GM18508 (cell line): ENCODE data around the gene GOLGA8A.
"Not testable (repeated sequence)": the region's sequence is repeated elsewhere in the genome, so short reads cannot be mapped to it uniquely, and the experiment has no call there.

ENCODE experiments used
- ATAC-seq: cut with Tn5 transposase; IDR thresholded peaks from one replicate; pipeline ENCODE4 v1.9.1; 2021; ENCODE audit warnings: moderate number of reproducible peaks; ENCODE audit not compliant: insufficient read depth, unreplicated experiment

Gene GOLGA8A

GRCh38 chr15:34418435-34418834 is 19.2 kb downstream of the GOLGA8A start:
- ATAC-seq, result not testable (repeated sequence)

- ATAC-seq, result not testable (repeated sequence)
Observed at GRCh38 chr15:34409511-34409910, 28.1 kb downstream of the GOLGA8A start.

GRCh38 chr15:34408973-34409372 is 28.6 kb downstream of the GOLGA8A start:
- ATAC-seq, result not testable (repeated sequence)

GRCh38 chr15:34403899-34404298 is 33.7 kb downstream of the GOLGA8A start:
- ATAC-seq, result not testable (repeated sequence)

- ATAC-seq, result peak; percentile 38
Observed at GRCh38 chr15:34403160-34403598, 34.4 kb downstream of the GOLGA8A start.

- not testable (repeated sequence) for ATAC-seq
Observed at GRCh38 chr15:34397637-34398259, 39.9 kb downstream of the GOLGA8A start.

GRCh38 chr15:34392981-34393380 is 44.6 kb downstream of the GOLGA8A start:
- ATAC-seq, result not testable (repeated sequence)

- ATAC-seq, result not testable (repeated sequence)
Observed at GRCh38 chr15:34389594-34390086, 48.0 kb downstream of the GOLGA8A start.
